ENCODE results near the gene LBH.
A peak's percentile ranks its signal among the peaks of the same experiment; 100 is the strongest.
"Not testable (repeated sequence)": the region's sequence is repeated elsewhere in the genome, so short reads cannot be mapped to it uniquely, and the experiment has no call there.

The LBH gene

DNA sequence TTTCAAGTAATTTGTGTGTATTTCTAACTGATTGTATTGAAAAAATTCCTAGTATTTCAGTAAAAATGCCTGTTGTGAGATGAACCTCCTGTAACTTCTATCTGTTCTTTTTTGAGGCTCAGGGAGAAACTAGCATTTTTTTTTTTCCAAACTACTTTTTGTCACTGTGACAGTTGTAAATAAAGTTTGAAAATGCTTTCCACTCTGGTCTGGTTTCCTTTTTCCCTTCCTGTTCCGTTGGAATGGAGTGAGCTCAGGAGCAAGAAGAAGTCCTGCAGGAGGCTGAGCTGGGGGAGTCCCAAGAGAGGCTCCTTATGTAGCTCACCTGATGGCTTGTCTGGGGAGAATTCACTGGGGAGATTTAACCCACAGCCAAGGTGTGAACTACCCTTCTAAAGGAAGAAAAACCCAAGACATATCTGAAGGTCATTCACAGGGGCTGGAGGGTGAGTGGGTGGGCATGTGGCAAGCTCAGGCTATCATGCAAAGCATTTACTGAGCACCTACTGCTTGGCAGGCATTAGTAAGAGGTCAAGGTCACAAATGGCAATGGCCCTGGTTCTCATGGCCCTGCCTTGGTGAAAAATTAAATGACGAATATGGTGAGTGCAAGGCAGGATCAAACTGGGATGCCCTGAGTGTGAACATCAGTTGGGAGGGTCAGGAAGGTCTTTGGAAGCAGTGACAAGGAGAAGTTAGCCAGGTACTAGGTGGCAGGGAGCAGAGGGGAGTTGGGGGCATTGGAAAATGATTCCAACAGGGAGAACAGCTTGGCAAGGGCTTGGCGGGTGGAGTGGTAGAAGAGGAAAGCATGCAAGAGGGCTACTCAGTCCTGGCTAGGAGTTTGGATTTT is 28.7 kb downstream of the LBH start:
- no peak for DNase-seq

DNA sequence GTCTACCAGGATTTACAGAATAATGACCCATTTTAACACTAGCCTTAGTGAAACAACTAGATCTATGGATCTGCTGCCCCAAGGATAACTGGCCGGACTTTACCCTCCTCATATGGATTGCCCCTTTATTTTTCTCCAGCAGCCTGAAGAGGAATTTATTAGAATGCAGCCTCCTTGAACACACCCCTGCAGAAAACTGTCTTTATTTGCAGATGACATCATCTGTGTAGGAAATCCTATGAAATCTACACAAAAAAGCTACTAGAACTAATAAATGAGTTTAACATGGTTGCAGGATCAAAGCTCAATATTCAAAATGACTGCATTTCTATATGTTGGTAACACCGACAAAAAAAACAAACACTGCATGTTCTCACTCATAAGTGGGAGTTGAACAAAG is 29.6 kb downstream of the LBH start:
- no peak for DNase-seq

DNA sequence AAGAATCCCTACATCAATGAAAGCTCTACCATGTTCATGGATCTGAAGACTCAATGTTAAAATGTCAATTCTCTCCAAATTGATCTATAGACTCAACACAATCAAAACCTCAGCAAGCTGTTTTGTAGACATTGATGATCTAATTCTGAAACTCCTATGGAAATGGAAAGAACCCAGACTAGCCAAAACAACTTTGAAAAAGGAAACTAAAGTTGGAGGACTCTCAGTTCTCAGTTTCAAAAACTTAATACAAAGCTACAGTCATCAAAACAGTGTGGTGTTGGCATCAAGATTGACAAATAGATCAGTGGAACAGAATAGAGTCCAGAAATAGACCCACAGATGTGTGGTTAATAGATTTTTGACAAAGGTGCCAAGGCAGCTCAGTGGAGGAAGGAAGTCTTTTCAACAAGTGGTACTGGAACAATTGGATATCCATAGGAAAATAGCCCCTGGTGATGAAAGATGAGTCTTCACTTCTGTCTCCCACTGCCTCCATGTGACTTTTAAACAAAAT is 30.4 kb downstream of the LBH start:
- DNase-seq = peak; percentile 1

DNA sequence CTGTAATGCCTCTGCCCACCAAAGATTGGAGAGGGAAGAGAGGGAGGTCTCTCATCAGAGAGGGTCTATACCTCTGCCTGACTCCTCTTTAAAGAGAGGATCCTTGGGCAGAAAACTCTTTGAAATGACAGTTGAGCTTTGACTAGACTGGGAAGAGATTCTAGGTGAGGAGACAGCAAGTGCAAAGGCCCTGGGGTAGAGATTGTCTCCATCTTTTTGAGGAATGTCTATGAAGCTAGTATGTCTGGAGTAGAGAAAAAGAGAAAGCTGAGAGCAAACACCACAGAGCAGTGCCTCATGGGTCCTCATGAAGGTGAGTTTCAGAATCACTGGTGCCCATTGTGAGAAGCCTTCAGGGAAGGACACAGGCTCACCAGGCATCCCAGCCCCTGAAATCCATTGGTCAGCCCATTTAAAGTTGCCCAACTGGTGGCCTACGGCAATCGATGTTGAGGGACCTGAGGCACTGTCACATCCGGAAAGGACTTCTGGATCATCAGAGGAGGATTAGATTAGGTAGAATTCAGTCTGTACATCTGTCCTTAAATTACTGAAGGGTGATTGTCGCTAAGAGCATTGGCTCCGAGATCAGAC is 31.5 kb downstream of the LBH start:
- DNase-seq = peak; percentile 0

DNA sequence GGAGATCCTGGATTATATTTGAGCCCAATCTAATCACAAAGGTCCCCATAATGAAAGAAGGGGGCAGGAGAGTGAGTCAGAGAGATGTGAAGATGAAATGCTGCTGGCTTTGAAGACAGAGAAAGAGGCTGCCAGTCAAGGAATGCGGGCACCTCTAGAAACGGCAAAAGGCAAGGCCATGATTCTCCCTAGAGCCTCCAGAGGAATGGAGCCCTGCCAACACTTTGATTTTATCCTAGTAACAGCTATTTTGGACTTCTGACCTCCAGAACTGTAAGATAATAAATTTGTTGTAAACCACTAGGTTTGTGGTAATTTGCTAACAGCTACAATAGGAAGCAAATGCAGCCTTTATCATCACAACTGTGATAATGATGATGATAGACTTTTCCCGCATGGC is 32.9 kb downstream of the LBH start:
- DNase-seq = peak; percentile 5

DNA sequence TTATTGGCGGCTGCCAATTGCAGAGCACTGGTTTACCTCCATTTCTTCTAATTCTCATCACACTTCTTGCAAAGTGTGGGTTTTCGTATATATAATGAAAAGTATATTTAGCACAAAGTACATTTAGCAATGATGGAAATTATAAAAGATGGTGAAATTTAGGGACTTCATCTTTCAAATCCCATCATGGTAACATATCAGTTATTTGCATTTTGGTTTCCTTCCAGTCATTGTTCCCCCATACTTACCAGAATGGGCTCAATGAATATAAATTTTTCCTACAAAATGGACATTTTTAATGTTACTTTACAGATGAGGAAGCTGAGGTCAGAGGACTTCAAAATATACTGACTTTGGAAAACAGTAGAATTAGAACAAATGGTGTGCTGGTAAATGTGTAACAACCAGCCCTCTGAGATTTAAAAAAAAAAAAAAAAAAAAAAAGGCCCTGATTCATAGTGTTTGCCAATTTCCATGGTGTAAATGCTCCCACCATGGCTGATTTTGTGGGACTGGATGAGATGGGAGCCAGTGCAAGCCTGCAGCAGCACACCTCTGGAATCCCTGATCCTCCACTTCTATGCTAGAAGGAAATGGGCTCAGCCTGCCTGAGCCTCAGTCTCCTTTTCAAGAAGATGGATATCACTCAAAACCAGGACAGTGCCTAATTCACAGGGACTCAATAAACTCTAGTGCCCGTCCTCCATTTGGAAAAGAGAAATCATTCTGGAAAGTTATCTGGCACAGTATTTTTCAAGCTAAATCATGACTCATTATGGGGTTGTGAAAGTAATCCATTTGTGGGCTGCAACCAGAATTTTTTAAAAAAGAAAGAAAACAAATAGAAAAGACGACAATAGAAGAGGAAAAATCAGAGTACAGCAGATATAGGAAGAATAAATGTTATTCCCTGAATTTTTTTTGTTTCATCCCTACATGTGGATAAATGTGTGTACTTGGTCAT is 34.0 kb downstream of the LBH start:
- peak; percentile 3 for DNase-seq

DNA sequence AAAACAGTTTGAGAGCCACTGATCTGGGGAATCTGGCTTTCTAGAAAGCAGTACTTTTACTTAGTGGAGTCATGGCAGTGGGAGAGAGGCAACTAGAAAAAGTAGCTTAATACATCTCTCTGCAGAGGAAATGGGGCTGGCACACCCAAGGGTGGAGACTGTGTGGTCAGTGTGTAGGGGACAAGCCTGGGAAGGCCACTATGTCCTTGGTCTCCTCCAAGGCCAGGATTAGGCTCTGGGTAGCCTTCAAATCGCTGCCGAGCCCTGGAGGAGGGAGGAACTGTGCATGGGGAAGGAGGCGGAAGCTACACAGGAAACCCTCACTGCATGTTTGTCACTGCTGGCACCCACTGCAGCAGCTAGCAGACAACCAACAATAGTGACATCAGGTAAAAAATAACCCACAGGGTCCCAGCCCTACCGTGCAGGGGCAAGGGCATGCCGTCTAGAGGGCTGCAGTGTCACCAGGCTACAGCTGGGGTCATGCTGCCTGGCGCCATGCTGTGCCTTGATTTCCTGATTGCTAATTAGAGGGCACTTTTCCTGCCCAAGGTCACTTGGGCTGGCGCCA is 34.8 kb downstream of the LBH start:
- DNase-seq = peak; percentile 60

DNA sequence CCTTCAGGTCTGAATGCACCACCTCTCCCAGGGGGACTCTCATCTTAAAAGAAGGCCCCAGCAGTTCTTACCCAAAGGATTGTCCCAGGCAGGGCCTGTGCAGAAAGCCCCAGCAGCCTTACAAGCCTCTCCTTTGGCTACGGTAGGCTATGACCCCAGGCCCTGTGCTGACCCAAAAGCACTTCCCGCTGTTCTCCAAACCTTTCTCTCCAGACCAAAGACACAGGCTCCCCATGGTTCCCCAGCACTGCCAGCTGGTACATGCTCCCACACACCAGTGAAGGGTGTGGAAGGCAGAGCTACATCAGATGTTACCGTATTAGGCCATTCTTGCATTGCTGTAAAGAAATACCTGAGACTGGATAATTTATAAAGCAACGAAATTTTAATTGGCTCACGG is 35.4 kb downstream of the LBH start:
- DNase-seq = no peak

DNA sequence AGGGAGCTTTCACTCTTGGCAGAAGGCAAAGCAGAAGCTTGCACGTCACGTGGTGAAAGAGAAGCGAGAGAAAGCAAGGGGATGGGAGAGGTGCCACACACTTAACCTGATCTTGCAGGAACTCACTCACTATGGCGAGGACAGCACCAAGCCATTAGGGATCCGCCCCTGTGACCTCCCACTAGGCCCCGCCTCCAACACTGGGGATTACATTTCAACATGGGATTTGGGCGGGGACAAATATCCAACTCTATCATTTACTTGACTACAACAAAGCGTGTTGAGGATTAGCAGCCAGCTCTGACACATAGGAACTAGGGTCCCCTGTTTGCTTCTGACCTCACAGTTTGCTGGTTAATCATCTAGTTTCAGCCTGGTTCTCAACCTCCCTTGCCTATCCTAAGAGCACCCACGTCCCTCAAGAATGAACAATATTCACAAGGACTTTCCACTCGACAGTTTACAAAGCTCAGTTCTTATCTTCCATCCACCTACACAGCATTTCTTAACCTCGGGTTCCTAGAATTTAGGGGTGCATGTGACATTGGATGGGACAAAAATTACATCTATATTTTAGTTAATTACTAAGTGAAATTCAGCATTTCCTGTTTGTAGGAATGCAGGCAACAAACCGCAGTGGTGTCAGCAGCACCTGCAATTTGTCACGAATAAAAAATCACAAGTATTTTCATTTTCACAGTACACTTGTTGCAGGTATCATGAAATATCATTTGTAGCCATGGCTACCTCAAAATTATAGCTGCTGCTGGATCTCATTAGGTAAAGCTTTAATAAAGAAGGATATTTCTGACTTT is 36.0 kb downstream of the LBH start:
- DNase-seq = peak; percentile 80

DNA sequence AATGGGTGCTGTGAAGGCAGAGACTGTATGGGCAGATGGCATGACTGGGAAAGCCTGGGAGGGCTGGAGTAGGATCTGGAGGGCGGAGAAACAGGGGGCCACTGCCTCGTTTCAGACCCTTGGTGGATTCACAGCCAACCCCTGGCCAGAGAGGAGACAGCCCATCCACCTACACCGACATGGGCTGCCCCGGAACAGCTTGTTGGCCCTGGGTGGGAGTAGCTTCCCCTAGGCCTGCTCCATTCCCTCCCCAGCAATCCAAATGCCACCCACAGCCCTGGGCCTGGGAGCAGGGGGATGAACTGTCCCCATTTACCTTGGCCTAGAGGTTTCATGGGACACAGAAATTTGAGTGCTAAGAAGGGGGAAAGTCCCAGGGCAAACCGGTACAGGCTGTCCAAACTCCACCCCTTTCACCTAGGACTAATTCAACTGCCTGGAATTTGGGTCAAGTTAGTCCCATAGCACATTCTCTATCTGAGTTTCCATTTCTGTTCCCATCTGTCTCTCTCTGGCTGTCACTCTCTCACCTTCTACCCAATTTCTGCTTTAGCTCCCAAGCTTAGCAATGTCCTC is 37.0 kb downstream of the LBH start:
- DNase-seq = no peak

DNA sequence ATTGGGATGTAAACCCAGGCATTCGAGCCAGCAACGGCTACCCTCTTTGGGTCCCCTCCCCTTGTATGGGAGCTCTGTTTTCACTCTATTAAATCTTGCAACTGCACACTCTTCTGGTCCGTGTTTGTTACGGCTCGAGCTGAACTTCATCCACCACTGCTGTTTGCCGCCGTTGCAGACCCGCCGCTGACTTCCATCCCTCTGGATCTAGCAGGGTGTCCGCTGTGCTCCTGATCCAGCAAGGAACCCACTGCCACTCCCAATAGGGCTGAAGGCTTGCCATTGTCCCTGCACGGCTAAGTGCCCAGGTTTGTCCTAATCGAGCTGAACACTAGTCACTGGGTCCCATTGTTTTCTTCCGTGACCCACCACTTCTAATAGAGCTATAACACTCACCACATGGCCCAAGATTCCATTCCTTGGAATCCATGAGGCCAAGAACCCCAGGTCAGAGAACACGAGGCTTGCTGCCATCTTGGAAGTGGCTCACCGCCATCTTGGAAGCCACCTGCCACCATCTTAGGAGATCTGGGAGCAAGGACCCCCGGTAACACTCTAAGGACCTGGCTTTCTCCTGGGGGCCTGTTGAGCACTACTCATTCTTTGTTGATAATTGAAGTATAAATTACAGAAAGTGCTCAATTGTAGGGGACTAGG is 37.9 kb downstream of the LBH start:
- not testable (repeated sequence) for DNase-seq

DNA sequence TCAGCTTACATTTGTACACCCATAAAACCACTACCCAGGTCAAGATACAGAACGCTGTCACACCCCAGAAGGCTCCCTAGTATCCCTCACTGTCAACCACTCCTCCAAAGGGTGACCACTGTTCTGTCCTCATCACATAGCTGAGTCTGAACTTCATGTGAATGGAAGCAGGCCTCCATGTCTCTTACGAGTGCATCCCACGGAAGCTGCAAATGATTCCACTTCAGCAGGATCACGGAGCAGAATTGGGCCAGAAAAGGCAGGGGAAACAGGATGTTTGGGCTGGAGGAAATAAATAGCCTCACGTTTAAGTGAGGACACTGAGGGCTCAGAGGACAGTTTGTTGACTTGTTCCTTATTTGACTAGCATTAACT is 38.4 kb downstream of the LBH start:
- DNase-seq = no peak

DNA sequence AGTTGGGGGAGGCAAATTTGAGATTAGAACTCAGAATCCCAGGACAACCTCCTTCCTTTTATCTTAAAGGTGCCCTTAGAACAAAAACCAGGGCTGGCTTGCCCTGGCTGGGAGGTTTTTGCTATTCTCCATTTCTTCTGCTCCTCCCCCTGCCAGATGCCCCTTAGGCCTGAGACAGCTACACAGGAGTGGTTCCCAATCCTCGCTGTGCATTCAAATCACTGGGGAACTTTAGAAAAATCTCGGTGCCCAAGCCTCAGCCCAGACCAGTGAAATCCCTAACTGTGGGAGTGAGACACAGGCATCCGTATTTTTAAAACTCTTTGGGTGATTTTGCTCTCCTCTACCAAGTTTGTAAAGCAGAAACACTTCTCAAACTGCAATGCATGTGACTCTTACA is 38.8 kb downstream of the LBH start:
- DNase-seq = no peak

DNA sequence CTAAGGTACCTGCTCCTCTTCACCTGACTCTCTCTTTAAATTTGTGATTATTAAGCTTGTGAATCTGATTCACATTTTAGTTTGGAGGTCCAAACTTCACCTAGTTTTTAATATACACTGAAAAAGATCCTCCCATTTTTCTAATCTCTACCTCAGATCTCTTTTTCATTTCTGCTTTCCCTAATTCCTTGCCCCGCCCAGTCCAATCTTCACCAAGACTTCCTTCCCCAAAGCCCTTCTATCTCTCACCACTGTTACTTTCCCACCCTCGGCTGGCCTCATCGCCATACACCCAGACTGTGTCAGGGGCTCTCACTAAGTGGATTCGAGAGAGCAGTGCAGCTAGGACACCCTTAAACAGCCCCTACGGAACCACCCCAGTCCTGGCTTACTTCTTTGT is 40.0 kb downstream of the LBH start:
- no peak for DNase-seq

DNA sequence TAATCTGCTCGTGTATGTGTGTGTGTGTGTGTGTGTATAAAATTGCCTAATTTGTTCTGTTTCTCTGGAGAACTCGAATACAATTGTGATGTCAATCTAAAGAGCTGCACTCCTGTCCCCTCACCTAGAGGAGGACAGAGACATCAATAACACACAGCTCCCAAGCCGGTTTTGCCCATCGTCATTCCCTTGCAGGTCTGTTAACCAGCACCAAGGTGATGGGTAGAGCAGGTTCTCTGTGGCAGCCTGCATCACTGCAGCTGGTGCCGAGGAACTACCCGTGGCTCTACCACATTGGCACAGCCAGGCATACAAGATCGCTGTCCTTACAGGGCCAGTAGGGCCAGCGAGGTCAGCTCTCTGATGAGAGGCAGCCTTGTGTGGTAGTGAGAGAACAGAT is 41.0 kb downstream of the LBH start:
- DNase-seq = no peak

DNA sequence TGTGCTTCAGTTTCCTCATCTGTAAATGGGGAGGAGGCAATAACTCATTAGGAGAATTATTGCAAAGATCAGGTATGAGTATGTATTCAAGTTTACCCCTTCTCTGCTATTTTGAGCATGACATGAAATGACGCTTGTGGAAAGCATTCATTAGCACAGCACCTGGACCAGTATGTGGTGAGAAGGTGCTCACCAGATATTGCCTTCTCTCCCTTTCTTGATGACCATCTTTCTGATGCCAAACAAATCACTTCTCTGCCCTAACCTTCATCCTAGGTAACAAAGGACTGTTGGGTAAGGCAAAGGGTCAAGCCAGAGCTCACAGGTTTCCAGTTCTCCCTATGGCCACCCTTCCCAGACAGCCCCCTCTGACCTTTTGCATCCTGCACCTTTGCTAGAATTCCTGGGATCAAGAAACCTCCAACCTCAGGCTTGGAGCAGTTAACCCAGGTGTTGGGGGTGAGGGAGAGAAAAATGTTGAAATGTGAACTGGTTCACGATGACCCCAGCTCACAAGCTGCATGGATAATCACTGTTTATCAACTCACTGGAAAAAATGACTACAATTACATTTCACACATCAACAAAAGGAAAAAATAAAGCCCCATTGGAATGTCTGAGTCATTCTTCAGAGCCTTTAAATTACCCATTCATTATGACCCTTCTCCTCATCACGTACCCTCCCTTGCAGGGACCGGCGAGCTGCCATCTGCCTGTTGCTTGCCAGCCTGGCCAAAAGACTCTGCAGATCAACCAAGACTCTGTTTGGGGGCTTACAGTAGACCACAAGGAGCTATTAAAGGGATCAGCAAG is 41.6 kb downstream of the LBH start:
- DNase-seq = peak; percentile 63

DNA sequence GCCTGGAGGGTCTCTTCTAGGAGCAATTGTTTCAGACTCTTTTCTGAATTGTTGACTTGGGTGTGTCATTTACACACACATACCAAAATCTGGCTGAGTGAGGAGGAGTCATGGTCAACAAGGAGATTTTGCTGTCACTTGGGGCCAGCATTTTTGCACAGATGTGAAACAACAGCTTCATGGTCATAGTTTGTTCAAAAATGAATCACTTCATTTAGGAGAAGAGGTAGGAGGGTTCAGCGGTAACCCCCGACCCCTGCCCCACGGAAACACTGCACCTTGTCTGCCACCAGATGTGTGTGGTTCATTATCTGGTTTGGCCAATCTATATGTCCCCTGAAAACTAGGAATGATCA is 42.2 kb downstream of the LBH start:
- DNase-seq = peak; percentile 61

DNA sequence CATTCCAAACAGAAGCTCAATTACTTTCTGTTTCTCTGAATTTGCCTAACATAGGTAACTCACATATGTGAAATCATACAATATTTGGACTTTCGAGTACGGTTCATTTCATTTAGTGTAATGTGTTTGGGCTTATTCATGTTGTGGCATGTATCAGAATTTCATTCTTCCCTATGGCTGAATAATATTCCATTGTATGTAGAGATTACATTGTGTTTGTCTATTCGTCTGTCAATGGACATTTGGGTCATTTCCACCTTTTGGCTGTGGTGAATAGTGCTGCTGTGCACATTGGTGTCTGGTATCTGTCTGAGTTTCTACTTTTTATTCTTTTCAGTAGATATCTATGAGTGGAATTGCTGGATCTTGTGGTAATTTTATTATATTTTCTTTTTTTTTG is 43.9 kb downstream of the LBH start:
- DNase-seq = no peak

DNA sequence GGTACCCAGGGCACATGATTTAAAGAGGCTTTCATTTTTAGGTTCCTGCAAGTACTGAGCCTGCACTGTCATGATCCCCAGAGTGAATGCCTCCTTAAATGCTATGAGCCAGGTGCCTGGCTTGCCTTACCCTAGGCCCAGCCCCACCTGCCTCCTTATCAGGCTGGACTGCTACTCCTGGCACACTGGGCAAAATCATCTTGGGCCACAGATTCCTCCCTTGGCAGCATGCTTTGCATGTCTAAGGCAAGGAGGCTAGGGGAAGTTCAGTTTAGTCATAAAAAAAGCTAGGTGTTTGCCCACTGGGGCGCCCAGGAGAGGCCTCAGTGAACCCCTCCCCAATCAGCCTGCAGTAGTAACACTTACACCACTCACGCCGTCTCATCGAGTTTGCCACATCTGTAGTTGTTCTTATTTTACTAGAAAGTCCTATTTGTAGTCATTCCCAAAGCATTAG is 45.1 kb downstream of the LBH start:
- peak; percentile 55 for DNase-seq

DNA sequence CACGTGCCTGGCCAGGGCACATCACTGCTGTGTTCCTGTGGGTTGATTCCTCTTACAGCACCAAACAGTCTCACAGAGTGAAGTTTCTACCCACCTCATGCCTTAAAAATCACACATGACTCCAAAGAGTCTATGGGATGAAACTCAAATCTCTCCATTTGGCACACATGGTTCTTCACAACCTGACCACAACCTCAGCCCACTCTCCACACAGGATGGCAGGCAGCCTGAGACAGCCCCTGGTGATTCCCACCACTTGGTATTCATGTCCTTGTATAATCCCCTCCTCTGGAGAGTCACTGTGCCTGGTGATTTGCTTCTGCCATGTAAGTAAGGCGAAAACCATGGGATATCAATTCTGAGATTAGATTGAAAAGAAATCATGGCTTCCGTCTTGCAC is 46.2 kb downstream of the LBH start:
- DNase-seq = no peak

All from activated CD4-positive, alpha-beta T cell treated with anti-CD3 and anti-CD28 coated beads for 48 hours (primary cell).